MM.1S (cell line): ENCODE data around the gene TOM1.

Experiments
- EZH2 ChIP-seq: fragments of 300-600 bp; sonication (generic); optimal IDR thresholded peaks from 2 replicates; pipeline ENCODE3; 2017; ENCODE audit warnings: low read depth, mild to moderate bottlenecking, antibody characterized with exemption, low read length, mixed read lengths
- EZH2phosphoT487 ChIP-seq: fragments of 300-600 bp; sonication (generic); IDR thresholded peaks from 2 replicates; pipeline ENCODE4 v1.6.1; 2018; ENCODE audit warnings: antibody characterized with exemption, low read length
- TF ChIP-seq, protein P1 (sequence below): fragments of 300-600 bp; sonication (generic); IDR thresholded peaks from 2 replicates; pipeline ENCODE4 v1.5.1; 2016; ENCODE audit warnings: antibody characterized with exemption, low read length, mixed read lengths

DNA sequence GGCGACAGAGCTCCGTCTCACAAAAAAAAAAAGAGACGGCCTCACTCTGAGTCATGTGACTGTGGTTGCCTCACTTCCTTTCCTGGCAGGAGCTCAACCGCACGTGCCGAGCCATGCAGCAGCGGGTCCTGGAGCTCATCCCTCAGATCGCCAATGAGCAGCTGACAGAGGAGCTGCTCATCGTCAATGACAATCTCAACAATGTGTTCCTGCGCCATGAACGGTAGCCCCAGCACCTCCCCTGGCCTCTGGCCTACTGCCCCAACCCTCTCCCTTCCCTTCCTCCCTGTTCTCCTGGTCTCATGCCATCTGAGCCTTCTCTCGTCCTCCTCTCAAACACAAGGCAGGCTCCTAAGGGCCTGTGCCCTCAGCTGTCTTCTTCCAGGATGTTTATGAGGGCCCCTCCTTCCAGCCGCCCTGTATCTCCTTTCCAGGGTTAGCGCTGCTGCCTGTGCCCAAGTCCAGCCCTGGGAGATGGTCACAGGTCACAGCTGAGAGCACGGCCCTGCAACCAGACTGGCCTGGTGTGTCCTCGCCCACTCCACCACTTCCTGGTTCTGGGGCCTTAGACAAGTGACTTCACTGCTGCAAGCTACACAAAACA is 30.7 kb downstream of the TOM1 start:
- TF ChIP-seq, protein P1, sequence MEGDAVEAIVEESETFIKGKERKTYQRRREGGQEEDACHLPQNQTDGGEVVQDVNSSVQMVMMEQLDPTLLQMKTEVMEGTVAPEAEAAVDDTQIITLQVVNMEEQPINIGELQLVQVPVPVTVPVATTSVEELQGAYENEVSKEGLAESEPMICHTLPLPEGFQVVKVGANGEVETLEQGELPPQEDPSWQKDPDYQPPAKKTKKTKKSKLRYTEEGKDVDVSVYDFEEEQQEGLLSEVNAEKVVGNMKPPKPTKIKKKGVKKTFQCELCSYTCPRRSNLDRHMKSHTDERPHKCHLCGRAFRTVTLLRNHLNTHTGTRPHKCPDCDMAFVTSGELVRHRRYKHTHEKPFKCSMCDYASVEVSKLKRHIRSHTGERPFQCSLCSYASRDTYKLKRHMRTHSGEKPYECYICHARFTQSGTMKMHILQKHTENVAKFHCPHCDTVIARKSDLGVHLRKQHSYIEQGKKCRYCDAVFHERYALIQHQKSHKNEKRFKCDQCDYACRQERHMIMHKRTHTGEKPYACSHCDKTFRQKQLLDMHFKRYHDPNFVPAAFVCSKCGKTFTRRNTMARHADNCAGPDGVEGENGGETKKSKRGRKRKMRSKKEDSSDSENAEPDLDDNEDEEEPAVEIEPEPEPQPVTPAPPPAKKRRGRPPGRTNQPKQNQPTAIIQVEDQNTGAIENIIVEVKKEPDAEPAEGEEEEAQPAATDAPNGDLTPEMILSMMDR = no peak
- TF ChIP-seq EZH2 (no peak), EZH2phosphoT487 (no peak)
